ENCODE results near the gene KIR2DL4.
"Not testable (repeated sequence)": the region's sequence is repeated elsewhere in the genome, so short reads cannot be mapped to it uniquely, and the experiment has no call there.

Gene KIR2DL4

DNA sequence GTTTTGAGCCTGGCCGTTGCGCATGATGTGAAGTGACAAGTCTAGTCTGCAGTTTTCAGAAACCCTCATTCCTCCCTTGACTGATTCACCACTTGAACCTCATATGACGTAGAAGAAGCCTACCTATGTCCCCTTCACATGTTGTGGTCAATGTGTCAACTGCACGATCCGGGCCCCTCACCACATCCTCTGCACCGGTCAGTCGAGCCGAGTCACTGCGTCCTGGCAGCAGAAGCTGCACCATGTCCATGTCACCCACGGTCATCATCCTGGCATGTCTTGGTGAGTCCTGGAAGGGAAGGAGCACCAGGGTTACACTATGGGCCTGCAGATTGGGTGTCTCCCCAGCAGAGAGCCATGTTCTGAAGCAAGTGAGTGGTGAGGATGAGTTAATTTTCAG lies at the start of gene KIR2DL4:
TSS of gene KIR2DL4 (plus strand) at position 201 of the 400 bp plus-strand sequence. CDS start at position 243, 42 bp downstream.
- no peak for DNase-seq (ENCODE audit: low spot score)

DNA sequence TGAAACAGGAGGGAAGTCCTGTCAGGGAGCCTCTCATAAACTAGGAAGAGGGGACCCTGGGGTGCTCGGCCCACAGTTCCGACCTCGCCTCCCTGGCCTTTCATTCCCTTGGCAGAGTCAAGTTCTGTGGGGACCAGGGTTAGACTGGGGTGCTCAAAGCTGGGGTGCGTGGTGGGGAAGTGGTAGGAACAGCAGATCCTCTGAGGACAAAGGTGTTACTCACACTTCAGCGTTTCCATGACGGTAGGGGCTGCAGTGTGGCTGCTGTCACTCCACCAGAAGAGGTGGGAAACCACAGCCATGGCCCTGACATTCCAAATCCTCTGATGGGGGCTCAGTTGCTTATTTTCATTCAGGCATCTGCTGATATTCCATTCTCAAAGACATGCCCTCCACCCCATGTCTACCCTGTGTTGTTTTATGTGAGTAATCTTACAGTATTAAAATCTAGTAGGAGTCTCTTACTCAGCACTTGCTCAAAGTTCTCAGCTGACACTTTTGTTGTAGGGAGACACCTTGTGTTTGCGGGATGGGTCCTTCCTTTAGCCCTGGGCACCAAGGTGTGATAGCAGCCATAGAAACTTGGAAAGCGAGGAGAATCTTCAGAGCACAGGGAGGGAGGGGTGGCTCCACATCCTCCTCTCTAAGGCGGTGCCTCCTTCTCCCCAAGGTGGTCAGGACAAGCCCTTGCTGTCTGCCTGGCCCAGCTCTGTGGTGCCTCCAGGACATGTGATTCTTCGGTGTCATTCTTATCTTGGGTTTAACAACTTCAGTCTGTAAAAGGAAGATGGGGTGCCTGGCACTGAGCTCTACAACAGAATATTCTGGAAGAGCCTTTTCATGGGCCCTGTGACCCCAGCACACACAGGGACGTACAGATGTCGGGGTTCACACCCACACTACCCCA lies 47.0 kb upstream of the KIR2DL4 start:
- DNase-seq (ENCODE audit: low spot score) = not testable (repeated sequence)

DNA sequence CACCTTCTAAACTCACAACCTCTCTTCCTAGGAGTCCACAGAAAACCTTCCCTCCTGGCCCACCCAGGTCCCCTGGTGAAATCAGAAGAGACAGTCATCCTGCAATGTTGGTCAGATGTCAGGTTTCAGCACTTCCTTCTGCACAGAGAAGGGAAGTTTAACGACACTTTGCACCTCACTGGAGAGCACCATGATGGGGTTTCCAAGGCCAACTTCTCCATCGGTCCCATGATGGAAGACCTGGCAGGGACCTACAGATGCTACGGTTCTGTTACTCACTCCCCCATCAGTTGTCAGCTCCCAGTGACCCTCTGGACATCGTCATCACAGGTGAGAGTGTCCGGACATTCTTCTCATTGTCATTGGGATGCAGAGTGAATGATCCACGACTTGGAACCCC lies 44.8 kb upstream of the KIR2DL4 start:
- DNase-seq (ENCODE audit: low spot score) = not testable (repeated sequence)

DNA sequence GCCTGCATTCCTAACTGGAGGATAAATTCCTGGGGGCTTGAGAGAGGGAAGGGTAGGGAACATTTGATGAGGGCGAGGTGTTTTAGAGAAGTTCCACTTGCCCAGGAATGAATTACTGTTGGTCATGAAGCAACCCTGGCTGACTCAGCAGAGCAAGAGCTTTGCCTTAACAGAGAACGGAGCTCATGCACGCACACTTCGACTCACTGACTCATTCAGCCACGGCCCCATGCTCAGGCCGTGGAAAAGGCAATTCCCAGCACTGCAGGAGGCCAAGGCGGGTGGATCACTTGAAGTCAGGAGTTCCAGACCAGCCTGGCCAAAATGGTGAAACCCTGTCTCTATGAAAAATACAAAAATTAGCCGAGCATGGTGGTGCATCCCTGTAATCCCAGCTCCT lies 39.2 kb upstream of the KIR2DL4 start:
- peak; percentile 7 for DNase-seq (ENCODE audit: low spot score)

DNA sequence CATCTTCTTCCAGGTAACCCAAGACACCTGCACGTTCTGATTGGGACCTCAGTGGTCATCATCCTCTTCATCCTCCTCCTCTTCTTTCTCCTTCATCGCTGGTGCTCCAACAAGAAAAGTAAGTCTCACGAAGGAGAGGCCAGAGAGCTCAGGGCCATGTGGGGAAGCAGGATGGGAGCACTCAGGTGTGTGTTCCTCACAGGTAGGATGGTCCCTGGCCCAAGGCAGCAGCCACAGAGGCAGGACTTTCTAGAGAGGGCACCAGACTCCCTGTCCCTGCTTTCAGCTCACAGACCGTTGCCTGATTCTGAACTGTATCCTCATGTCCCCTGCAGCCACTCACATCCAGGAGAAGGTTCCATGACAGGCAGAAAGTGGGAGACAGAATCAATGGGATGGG lies 36.9 kb upstream of the KIR2DL4 start:
- DNase-seq (ENCODE audit: low spot score) = not testable (repeated sequence)

DNA sequence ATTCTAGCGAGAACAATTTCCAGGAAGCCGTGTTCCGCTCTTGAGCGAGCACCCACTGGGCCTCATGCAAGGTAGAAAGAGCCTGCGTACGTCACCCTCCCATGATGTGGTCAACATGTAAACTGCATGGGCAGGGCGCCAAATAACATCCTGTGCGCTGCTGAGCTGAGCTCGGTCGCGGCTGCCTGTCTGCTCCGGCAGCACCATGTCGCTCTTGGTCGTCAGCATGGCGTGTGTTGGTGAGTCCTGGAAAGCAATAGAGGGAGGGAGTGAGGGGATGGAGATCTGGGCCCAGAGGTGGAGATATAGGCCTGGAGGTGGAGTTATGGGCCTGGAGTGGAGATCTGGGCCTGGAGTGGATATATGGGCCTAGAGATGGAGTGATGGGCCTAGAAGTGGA lies 33.8 kb upstream of the KIR2DL4 start, which contains the start of gene KIR2DL1:
TSS of gene KIR2DL1 (plus strand) at position 148 of the 400 bp plus-strand sequence. CDS start at position 206, 58 bp downstream.
- not testable (repeated sequence) for DNase-seq (ENCODE audit: low spot score)

DNA sequence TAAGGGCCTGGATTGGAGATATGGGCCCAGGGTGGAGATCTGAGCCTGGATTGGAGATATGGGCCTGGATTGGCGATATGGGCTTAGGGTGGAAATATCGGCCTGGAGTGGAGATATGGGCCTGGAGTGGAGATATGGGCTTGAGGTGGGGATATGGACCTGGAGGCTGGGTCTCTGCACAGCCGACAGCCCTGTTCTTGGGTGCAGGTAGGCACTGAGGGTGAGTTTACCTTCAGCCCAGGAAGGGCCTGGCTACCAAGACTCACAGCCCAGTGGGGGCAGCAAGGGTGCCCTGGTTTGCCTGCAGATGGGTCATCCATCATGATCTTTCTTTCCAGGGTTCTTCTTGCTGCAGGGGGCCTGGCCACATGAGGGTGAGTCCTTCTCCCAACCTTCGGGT lies 32.9 kb upstream of the KIR2DL4 start:
- DNase-seq (ENCODE audit: low spot score) = not testable (repeated sequence)

DNA sequence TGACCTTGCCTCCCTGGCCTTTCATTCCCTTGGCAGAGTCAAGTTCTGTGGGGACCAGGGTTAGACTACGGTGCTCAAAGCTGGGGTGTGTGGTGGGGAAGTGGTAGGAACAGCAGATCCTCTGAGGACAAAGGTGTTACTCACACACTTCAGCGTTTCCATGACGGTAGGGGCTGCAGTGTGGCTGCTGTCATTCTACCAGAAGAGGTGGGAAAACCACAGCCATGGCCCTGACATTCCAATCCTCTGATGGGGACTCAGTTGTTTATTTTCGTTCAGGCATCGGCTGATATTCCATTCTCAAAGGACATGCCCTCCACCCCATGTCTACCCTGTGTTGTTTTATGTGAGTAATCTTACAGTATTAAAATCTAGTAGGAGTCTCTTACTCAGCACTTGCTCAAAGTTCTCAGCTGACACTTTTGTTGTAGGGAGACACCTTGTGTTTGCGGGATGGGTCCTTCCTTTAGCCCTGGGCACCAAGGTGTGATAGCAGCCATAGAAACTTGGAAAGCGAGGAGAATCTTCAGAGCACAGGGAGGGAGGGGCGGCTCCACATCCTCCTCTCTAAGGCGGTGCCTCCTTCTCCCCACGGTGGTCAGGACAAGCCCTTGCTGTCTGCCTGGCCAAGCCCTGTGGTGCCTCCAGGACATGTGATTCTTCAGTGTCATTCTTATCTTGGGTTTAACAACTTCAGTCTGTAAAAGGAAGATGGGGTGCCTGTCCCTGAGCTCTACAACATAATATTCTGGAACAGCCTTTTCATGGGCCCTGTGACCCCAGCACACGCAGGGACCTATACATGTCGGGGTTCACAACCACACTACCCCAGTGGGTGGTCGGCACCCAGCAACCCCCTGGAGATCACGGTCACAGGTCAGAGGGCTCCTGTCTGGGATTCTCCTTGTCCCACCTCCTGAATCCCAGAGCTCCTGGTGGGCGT lies 32.1 kb upstream of the KIR2DL4 start:
- DNase-seq (ENCODE audit: low spot score) = peak; percentile 46

DNA sequence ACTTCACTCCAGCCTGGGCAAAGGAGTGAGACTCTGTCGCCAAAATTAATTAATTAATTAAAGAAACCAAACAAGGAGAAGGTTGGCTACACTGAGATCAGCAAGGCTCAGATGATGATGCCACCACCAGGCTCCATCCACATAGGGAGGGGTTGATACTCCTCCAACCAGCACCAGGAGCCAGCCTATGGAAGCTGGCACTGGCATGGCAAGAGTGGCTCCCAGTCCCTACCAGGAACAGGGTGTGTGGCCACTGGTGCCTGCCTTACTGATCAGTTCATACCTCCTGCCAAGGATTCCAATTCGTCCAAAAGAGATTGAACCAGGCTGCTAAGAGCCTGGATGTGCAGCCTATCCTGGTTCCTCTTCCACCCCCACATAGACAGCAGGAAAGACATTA lies 30.7 kb upstream of the KIR2DL4 start:
- not testable (repeated sequence) for DNase-seq (ENCODE audit: low spot score)

DNA sequence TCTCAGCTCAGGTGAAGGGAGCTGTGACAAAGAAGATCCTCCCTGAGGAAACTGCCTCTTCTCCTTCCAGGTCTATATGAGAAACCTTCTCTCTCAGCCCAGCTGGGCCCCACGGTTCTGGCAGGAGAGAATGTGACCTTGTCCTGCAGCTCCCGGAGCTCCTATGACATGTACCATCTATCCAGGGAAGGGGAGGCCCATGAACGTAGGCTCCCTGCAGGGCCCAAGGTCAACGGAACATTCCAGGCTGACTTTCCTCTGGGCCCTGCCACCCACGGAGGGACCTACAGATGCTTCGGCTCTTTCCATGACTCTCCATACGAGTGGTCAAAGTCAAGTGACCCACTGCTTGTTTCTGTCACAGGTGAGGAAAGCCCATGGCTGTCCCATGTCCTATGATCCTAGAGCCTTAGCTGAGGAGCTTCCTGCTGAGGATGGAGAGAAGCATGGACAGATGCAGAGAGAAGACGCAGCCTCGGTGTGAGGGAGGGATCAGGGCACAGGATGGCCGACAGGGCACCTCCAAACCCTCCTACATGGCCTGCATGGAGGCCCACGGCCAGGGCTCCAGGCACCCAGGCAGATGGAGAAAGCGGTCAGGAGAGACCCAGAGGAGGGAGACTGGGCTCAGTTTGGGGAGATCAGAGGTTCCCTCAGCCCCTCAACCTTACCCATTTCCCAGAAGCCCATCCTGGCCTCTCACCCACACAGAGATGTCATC lies 28.2 kb upstream of the KIR2DL4 start:
- not testable (repeated sequence) for DNase-seq (ENCODE audit: low spot score)

DNA sequence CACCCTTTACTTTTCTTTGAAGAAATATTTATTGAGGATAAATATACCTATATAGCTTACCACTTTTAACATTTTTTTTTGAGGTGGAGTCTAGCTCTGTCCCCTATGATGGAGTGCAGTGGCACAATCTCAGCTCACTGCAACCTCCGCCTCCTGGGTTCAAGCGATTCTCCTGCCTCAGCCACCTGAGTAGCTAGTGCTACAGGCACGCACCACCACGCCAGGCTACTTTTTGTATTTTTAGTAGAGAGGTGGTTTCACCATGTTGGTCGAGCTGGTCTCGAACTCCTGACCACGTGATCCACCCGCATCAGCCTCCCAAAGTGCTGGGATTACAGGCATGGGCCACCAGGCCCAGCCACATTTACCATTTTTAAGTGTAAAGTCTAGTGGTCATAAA lies 27.6 kb upstream of the KIR2DL4 start:
- DNase-seq (ENCODE audit: low spot score) = not testable (repeated sequence)

DNA sequence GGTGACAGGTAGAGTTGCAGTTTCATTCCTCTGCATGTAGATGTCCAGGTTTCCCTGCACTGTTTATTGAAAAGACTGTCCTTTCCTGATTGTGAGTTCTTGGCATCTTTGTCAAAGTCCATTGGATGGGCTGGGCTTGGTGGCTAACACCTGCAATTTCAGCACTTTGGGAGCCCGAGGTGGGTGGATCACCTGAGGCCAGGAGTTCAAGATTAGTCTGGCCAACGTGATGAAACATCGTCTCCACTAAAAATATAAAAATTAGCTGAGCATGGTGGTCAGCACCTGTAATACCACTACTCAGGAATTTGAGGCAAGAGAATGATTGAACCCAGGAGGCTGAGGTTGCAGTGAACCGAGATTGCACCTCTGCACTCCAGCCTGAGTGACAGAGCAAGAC lies 25.6 kb upstream of the KIR2DL4 start:
- not testable (repeated sequence) for DNase-seq (ENCODE audit: low spot score)

DNA sequence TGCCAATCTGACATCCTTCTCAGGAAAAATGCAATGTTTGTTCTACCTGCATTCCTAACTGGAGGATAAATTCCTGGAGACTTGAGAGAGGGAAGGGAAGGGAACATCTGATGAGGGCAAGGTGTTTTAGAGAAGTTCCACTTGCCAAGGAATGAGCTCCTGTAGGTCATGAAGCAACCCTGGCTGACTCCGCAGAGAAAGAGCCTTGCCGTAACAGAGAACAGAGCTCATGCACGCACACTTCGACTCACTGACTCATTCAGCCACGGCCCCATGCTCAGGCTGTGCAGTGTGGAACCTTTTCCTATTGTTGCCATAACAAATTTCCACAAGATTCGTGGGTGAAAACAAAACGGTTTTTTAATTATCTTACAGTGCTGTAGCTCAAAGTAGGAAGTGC lies 24.5 kb upstream of the KIR2DL4 start:
- DNase-seq (ENCODE audit: low spot score) = not testable (repeated sequence)

DNA sequence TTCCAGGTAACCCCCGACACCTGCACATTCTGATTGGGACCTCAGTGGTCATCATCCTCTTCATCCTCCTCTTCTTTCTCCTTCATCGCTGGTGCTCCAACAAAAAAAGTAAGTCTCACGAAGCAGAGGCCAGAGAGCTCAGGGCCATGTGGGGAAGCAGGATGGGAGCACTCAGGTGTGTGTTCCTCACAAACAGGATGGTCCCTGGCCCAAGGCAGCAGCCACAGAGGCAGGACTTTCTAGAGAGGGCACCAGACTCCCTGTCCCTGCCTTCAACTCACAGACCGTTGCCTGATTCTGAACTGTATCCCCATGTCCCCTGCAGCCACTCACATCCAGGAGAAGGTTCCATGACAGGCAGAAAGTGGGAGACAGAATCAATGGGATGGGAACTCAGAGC lies 20.5 kb upstream of the KIR2DL4 start:
- not testable (repeated sequence) for DNase-seq (ENCODE audit: low spot score)

DNA sequence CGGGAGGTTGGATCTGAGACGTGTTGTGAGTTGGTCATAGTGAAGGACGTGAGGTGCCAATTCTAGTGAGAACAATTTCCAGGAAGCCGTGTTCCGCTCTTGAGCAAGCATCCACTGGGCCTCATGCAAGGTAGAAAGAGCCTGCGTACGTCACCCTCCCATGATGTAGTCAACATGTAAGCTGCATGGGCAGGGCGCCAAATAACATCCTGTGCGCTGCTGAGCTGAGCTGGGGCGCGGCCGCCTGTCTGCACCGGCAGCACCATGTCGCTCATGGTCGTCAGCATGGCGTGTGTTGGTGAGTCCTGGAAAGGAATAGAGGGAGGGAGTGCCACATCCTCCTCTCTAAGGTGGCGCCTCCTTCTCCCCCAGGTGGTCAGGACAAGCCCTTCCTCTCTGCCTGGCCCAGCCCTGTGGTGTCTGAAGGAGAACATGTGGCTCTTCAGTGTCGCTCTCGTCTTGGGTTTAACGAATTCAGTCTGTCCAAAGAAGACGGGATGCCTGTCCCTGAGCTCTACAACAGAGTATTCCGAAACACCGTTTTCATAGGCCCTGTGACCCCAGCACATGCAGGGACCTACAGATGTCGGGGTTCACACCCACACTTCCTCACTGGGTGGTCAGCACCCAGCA lies 17.2 kb upstream of the KIR2DL4 start:
- DNase-seq (ENCODE audit: low spot score) = not testable (repeated sequence)

DNA sequence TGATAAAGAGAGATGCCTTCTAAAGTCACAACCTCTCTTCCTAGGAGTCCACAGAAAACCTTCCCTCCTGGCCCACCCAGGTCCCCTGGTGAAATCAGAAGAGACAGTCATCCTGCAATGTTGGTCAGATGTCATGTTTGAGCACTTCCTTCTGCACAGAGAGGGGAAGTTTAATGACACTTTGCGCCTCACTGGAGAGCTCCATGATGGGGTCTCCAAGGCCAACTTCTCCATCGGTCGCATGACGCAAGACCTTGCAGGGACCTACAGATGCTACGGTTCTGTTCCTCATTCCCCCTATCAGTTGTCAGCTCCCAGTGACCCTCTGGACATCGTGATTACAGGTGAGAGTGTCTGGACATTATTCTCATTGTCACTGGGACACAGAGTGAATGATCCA lies 15.3 kb upstream of the KIR2DL4 start:
- DNase-seq (ENCODE audit: low spot score) = not testable (repeated sequence)

DNA sequence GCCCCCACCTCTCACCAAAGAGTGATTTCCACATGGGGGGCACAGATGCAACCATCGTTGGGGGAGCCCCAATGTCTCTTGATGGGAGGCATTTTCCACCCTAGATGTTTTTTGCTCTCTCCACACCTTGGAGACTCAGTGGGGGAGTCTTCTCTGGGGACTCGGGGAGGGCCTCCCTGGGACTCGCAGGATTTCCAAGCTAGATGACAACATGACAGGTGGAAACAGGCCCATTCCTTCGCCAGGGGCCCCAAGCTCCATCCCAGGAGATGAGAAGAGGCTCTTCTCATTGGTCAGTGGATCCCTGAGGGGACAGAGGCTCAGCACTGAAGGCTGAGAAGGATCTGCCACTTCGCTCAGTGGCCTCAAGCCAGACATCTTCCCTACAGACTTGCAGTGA lies 12.7 kb upstream of the KIR2DL4 start:
- DNase-seq (ENCODE audit: low spot score) = no peak

DNA sequence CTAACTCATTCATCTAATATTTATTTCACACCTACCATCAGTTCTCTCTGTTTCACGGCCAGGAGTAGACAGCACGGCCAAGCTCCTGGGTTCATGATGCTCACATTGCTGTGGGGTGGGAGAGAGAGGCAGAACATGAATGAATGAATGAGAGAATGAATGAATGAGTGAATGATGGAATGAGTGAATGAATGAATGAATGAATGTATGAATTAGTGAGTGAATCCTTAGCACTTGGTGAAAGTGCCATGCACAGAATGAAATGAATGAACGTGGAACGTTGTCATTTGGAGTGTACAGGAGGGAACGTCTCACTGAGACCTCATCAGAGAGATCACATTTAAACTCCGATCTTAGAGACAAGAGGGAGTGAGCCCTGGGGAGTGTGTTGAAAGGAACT lies 11.9 kb upstream of the KIR2DL4 start:
- no peak for DNase-seq (ENCODE audit: low spot score)

DNA sequence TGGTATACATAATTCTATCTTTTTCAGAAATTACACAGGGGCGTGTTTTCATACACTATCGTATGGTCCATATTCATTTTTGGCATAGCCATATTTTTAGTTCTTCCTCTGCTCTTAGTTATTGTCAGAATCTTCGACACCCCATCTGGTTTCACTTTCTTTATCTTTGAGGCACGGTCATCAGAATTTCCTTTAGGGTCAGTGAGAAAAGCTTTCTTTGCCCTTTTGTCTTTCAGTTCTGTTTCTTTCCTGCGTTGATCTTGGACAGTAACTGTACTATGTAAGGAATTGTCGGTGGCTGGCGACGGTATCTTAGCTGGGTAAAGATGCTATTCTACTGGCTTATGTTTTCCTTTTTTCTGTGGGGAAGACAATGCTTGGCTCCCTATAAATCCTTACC lies 10.6 kb upstream of the KIR2DL4 start:
- no peak for DNase-seq (ENCODE audit: low spot score)

DNA sequence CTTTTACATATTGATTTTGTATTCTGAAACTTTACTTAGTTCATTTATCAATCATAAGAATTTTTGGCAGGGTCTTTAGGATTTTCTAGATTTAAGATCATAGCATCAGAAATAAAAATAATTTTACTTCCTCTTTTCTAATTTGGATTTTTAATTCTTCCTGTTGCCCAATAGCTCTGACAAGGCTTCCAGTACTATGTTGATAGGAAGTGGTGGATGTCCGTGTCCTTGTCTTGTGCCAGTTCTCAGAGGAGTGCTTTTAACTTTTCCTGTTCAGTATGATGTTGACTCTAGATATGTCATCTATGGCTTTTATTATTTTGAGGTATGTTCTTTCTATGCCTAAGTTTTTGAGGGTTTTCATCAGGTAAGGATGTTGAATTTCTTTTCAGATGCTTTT lies 7.7 kb upstream of the KIR2DL4 start:
- DNase-seq (ENCODE audit: low spot score) = no peak

DNA sequence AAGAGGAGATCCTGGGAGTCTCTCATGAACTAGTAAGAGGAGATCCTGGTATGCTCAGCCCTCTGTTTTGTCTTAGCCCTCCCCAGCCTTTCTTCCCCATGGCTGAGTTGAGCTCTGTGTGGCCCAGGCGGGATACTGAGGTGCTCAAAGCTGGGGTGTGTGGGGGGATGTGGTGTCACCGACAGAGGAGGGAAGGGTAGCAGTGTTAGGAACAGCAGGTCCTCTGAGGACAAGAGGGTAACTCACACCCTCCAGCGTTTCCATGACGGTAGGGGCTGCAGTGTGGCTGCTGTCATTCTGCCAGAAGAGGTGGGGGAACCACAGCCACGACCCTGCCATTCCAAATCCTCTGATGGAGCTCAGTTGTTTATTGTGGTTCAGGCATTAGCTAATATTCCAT lies 691 bp downstream of the KIR2DL4 start:
- DNase-seq (ENCODE audit: low spot score) = no peak
